Suprapubic skin (tissue), 4 donors: Measurements from ENCODE around the gene RXRA. TPM values are rescaled to one million over a fixed set of nuclear protein-coding genes. Genes with fewer than 3 reads are reported as not detected.
A peak's percentile ranks its signal among the peaks of the same experiment; 100 is the strongest.

Experiments used
- DNase-seq, 2 donors: peaks; one replicate each; pipeline ENCODE4 v3.0.0-alpha.2; 2019; ENCODE audit warnings: low spot score in 2 of 2
- H3K27ac ChIP-seq: fragments of 200-600 bp; sonication (generic); one replicate; pipeline ENCODE4 v1.5.1; 2019
- H3K27me3 ChIP-seq: fragments of 200-600 bp; sonication (generic); one replicate; pipeline ENCODE4 v1.5.1; 2019
- H3K36me3 ChIP-seq: fragments of 200-600 bp; sonication (generic); one replicate; pipeline ENCODE4 v1.5.1; 2019
- H3K4me1 ChIP-seq: fragments of 200-600 bp; sonication (generic); one replicate; pipeline ENCODE4 v1.5.1; 2019
- H3K4me3 ChIP-seq: fragments of 200-600 bp; sonication (generic); one replicate; pipeline ENCODE4 v1.5.1; 2019; ENCODE audit warnings: mild to moderate bottlenecking
- H3K9me3 ChIP-seq: fragments of 200-600 bp; sonication (generic); one replicate; pipeline ENCODE4 v1.5.1; 2019
- EP300 ChIP-seq: sonication (generic); formaldehyde crosslinking; IDR thresholded peaks from one replicate; pipeline ENCODE4 v1.6.1; 2017; ENCODE audit warnings: antibody characterized with exemption
- POLR2A ChIP-seq, 2 donors: fragments of 450-650 bp; IDR thresholded peaks; one replicate each; pipeline ENCODE4 v1.6.1; 2017; ENCODE audit warnings: antibody characterized with exemption in 2 of 2, mild to moderate bottlenecking in 2 of 2, moderate library complexity in 2 of 2
- POLR2AphosphoS5 ChIP-seq, 3 donors: sonication (generic); formaldehyde crosslinking; IDR thresholded peaks; one replicate each; pipeline ENCODE4 v1.6.1; 2017; ENCODE audit warnings: antibody characterized with exemption in 3 of 3
- WGBS: methylation state at CpG from one replicate; pipeline ENCODE4 v1.1.5; 2018; 5-methylcytosine and 5-hydroxymethylcytosine counted together
- total RNA-seq, 4 donors: library from RNA; depleted of rRNA; stranded (reverse); fragments of >200 nt; gene quantifications; one replicate each; pipeline ENCODE4 v1.1.0, GENCODE V29; 2016
- TF ChIP-seq, protein P1 (sequence below), 2 donors: fragments of 200-600 bp in 1 of 2; fragments of 450-650 bp in 1 of 2; sonication (generic) in 1 of 2; IDR thresholded peaks; one replicate each; pipeline ENCODE4 v1.5.1; 2016 to 2019; ENCODE audit warnings: antibody characterized with exemption in 2 of 2, mild to moderate bottlenecking in 1 of 2, moderate library complexity in 1 of 2

Gene RXRA
- total RNA-seq, 4 donors from 2014 or later = 165 to 240 (median 185) TPM

DNA sequence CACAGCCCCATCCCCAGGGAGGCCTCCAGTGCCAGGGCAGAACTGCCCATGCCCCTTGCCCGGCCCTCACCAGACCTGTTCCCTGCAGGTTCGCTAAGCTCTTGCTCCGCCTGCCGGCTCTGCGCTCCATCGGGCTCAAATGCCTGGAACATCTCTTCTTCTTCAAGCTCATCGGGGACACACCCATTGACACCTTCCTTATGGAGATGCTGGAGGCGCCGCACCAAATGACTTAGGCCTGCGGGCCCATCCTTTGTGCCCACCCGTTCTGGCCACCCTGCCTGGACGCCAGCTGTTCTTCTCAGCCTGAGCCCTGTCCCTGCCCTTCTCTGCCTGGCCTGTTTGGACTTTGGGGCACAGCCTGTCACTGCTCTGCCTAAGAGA is 110.1 kb downstream of the RXRA start:
- no peak for DNase-seq
- Histone ChIP-seq H3K9me3 (no peaks in the 10 kb centered on the region), H3K27ac (peak overlapping the region; percentile 81), H3K4me1 (peaks cover 80% of the 10 kb centered on the region), H3K27me3 (no peaks in the 10 kb centered on the region), H3K4me3 (no peak overlapping the region), H3K36me3 (peaks cover 18% of the 10 kb centered on the region)
- no peak for TF ChIP-seq EP300
- no peak for TF ChIP-seq POLR2AphosphoS5 (IDR thresholded peaks at IDR 0.05)
- no peak for TF ChIP-seq POLR2A (IDR thresholded peaks at IDR 0.05)
- TF ChIP-seq, protein P1, sequence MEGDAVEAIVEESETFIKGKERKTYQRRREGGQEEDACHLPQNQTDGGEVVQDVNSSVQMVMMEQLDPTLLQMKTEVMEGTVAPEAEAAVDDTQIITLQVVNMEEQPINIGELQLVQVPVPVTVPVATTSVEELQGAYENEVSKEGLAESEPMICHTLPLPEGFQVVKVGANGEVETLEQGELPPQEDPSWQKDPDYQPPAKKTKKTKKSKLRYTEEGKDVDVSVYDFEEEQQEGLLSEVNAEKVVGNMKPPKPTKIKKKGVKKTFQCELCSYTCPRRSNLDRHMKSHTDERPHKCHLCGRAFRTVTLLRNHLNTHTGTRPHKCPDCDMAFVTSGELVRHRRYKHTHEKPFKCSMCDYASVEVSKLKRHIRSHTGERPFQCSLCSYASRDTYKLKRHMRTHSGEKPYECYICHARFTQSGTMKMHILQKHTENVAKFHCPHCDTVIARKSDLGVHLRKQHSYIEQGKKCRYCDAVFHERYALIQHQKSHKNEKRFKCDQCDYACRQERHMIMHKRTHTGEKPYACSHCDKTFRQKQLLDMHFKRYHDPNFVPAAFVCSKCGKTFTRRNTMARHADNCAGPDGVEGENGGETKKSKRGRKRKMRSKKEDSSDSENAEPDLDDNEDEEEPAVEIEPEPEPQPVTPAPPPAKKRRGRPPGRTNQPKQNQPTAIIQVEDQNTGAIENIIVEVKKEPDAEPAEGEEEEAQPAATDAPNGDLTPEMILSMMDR (IDR thresholded peaks at IDR 0.05) = no peak
- WGBS = 29% methylated on average over 9 of the region's 12 CpGs

DNA sequence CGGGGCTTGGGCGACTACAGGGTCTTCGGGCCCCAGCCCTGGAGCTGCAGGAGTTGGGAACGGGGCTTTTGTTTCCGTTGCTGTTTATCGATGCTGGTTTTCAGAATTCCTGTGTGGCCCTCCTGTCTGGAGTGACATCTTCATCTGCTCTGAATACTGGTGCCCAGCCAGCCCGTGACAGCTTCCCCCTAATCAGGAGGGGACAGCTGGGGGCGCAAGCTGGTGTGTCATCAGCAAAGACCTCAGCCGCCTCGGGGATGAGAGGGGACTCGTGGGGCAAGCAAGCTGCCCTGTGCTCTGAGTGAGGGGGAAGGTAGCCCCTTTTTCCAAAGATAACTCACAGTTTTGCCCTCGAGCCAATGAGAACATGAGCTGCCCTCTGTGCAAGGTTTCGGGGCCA is 110.7 kb downstream of the RXRA start:
- Histone ChIP-seq H3K4me3 (no peak overlapping the region), H3K27me3 (no peaks in the 10 kb centered on the region), H3K36me3 (peaks cover 15% of the 10 kb centered on the region), H3K9me3 (no peaks in the 10 kb centered on the region), H3K4me1 (peaks cover 80% of the 10 kb centered on the region), H3K27ac (peak overlapping the region; percentile 81)
- 86% methylated on average over 1 of the region's 13 CpGs for WGBS
- DNase-seq = no peak
- TF ChIP-seq, protein P1 (IDR thresholded peaks at IDR 0.05) = no peak
- TF ChIP-seq POLR2AphosphoS5 (IDR thresholded peaks at IDR 0.05) = no peak
- no peak for TF ChIP-seq EP300
- TF ChIP-seq POLR2A (IDR thresholded peaks at IDR 0.05) = no peak

DNA sequence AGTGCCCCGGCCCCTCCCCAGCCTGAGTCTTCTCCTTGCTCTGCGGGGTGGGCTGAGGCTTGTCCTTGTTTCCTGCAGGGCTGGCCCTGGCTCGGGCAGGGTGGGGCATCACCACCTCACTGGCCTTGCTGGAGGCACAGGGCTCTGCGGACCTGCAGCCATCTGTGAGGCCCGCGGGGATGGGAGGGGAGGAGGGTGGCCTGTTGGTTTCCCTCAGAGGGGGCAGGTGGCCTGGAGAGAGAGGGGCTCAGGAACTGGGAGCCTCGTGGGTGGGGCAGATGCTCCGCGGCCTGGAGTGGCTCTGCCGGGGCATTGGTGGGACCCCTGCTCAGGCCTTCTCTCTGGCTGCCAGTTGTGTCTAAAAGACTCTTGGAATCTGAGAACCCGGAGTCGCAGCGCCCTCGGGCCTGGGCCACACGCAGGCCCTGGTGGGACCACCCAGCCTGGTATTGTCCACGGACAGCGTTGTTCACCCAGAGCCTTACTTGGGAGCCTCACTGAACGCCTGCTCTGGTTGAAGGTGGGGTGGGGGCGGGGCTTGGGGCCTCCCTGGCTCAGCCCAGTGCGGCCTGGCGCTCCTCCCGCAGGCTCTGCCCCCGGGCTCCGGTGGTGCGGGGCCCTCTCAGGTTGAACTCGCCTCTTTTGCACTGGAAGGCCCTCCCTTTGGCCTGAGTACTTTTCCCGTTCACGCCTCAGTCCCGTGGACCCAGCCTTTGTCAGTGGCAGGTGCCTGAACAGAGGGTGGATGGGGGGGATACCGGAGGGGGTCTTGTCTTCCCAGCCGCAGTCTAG is 111.3 kb downstream of the RXRA start:
- no peaks in the 10 kb centered on the region for H3K27me3 ChIP-seq
- no peak overlapping the region for H3K4me3 ChIP-seq
- peaks cover 80% of the 10 kb centered on the region for H3K4me1 ChIP-seq
- WGBS = 59% methylated on average over 7 of the region's 31 CpGs
- DNase-seq = no peak
- TF ChIP-seq EP300 = no peak
- TF ChIP-seq POLR2A (IDR thresholded peaks at IDR 0.05) = no peak
- TF ChIP-seq, protein P1 (IDR thresholded peaks at IDR 0.05) = no peak
- TF ChIP-seq POLR2AphosphoS5 (IDR thresholded peaks at IDR 0.05) = no peak
- H3K9me3 ChIP-seq = no peaks in the 10 kb centered on the region
- peaks cover 14% of the 10 kb centered on the region for H3K36me3 ChIP-seq
- peak overlapping the region; percentile 81 for H3K27ac ChIP-seq

DNA sequence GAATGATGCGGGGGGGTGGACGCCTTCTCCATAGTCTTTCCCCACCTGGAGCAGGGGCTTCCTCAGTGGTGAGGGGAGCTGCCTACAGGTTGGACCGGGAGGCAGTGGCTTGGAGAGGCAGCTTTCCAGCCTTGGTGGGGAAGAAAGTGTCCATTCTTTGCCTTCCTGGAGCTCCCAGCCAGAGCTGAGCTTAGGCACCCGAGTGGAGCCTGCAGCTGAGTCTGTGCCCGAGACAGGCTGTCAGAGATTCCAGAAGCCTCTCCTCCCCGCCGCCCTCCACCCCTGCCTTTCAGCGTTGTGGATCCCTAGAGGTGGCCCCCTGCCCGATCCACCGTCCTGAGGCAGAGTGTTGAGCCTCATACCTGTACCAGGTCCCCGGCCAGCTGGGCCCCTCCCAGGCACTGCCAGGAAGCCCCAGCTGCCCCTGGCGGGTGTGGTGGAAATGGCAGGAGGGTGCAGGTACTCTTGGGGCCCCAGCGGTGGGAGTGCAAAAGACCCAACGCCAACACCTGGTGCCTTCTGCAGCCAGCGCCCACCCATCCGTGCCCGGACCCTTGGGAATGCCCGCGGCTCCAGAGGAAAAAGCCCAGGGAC is 112.0 kb downstream of the RXRA start:
- Histone ChIP-seq H3K36me3 (peaks cover 14% of the 10 kb centered on the region), H3K9me3 (no peaks in the 10 kb centered on the region), H3K27ac (peak overlapping the region; percentile 81), H3K4me3 (no peak overlapping the region), H3K27me3 (no peaks in the 10 kb centered on the region), H3K4me1 (peaks cover 80% of the 10 kb centered on the region)
- WGBS = 74% methylated on average over 5 of the region's 19 CpGs
- TF ChIP-seq POLR2A (IDR thresholded peaks at IDR 0.05) (no peak), EP300 (no peak), POLR2AphosphoS5 (IDR thresholded peaks at IDR 0.05) (no peak)
- TF ChIP-seq, protein P1 (IDR thresholded peaks at IDR 0.05) = peak; percentile 13 to 26
- no peak for DNase-seq

DNA sequence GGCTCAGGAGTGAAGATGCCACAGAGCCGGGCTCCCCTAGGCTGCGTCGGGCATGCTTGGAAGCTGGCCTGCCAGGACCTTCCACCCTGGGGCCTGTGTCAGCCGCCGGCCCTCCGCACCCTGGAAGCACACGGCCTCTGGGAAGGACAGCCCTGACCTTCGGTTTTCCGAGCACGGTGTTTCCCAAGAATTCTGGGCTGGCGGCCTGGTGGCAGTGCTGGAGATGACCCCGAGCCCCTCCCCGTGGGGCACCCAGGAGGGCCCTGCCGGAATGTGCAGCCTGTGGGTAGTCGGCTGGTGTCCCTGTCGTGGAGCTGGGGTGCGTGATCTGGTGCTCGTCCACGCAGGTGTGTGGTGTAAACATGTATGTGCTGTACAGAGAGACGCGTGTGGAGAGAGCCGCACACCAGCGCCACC is 113.1 kb downstream of the RXRA start:
- DNase-seq = no peak
- Histone ChIP-seq H3K27ac (no peak overlapping the region), H3K4me3 (no peak overlapping the region), H3K9me3 (no peaks in the 10 kb centered on the region), H3K36me3 (peaks cover 14% of the 10 kb centered on the region), H3K4me1 (peaks cover 77% of the 10 kb centered on the region), H3K27me3 (no peaks in the 10 kb centered on the region)
- WGBS = 79% methylated on average over 12 of the region's 23 CpGs
- TF ChIP-seq POLR2AphosphoS5 (IDR thresholded peaks at IDR 0.05) (no peak), EP300 (no peak), POLR2A (IDR thresholded peaks at IDR 0.05) (no peak)
- TF ChIP-seq, protein P1 (IDR thresholded peaks at IDR 0.05) = no peak
